ENCODE results near the gene TMC1. TPM values are rescaled to one million over a fixed set of nuclear protein-coding genes. Genes with fewer than 3 reads are reported as not detected.

The TMC1 gene
- total RNA-seq, 2 donors from 2014 or later, result 0.09 TPM; not detected in 1

DNA sequence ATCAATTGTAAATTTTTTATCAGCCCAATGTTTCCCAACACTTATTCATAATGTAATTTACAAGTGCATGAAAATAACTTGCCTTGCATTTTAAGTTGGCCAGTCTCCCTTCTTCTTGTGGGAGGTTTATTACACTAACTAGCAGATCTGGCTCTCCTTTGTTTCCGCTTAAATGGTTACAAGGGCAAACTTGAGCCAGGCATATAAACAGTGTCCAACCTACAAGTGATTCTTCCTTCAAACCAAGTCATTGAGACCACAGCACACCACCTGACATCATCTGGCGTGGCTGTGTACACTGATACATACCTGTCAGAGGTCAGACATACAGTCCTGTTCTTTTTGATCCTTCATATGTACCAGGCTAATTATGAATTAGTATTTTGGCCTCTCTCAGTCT is 351.3 kb downstream of the TMC1 start:
- H3K27ac Mint-ChIP-seq, result no peak overlapping the region
- H3K27me3 Mint-ChIP-seq (ENCODE audit: insufficient read depth), result peaks cover 2% of the 10 kb centered on the region
- H3K4me3 Mint-ChIP-seq, result no peak overlapping the region
- peaks cover 6% of the 10 kb centered on the region for H3K9me3 Mint-ChIP-seq
- H3K9ac ChIP-seq (ENCODE audit: extremely low read depth, low read length, poor library complexity, severe bottlenecking), result no peak overlapping the region
- H3K4me3 ChIP-seq (ENCODE audit: low read length), result no peak overlapping the region
- no peaks in the 10 kb centered on the region for H3K4me1 ChIP-seq (ENCODE audit: control insufficient read depth, insufficient read depth, low read length)
- H3K27ac ChIP-seq (ENCODE audit: low read depth, low read length), result no peak overlapping the region
- no peaks in the 10 kb centered on the region for H3K9me3 ChIP-seq (ENCODE audit: control insufficient read depth, low read length)
- H3K4me1 Mint-ChIP-seq, result peaks cover 12% of the 10 kb centered on the region
- TF ChIP-seq, protein P1, sequence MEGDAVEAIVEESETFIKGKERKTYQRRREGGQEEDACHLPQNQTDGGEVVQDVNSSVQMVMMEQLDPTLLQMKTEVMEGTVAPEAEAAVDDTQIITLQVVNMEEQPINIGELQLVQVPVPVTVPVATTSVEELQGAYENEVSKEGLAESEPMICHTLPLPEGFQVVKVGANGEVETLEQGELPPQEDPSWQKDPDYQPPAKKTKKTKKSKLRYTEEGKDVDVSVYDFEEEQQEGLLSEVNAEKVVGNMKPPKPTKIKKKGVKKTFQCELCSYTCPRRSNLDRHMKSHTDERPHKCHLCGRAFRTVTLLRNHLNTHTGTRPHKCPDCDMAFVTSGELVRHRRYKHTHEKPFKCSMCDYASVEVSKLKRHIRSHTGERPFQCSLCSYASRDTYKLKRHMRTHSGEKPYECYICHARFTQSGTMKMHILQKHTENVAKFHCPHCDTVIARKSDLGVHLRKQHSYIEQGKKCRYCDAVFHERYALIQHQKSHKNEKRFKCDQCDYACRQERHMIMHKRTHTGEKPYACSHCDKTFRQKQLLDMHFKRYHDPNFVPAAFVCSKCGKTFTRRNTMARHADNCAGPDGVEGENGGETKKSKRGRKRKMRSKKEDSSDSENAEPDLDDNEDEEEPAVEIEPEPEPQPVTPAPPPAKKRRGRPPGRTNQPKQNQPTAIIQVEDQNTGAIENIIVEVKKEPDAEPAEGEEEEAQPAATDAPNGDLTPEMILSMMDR (conservative IDR thresholded peaks at IDR 0.05), result no peak
- H3K27me3 ChIP-seq (ENCODE audit: control insufficient read depth, insufficient read depth, low read length, poor library complexity, severe bottlenecking), result no peaks in the 10 kb centered on the region
- DNase-seq, result no peak
- no peaks in the 10 kb centered on the region for H3K36me3 Mint-ChIP-seq (ENCODE audit: low read depth)
- H3K36me3 ChIP-seq (ENCODE audit: control insufficient read depth, insufficient read depth, low read length), result no peaks in the 10 kb centered on the region
- WGBS, 2 experiments (ENCODE audit: insufficient coverage in 1 of 2, insufficient read length in 1 of 2), result 88 to 100% methylated on average over 2 of the region's 2 CpGs

DNA sequence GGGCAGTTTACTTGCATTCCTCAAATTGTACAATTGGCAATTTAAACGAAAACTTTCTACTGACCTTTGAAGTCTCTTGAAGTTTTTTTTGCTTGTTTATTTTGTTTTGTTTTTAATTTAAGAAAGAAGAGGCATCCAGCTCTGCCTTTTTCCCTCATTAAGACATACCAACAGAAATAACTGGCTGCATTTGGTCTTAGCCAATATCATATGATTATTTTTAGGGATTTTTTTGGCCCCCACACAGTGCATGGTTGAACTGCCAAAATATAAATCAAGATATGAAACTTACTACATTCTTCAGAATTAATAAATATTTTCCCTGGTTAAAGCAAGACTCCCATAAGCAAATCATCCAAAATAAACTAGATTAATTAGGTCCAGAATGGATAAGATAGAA is 352.0 kb downstream of the TMC1 start:
- WGBS, 2 experiments (ENCODE audit: insufficient coverage in 1 of 2, insufficient read length in 1 of 2), result 100% methylated on average over 1 of the region's 1 CpG; no CpG with 5 or more reads in 1 of the 2 experiments
- H3K4me1 Mint-ChIP-seq, result peaks cover 12% of the 10 kb centered on the region
- peaks cover 4% of the 10 kb centered on the region for H3K9me3 Mint-ChIP-seq
- Histone ChIP-seq H3K9me3 (ENCODE audit: control insufficient read depth, low read length) (no peaks in the 10 kb centered on the region), H3K27ac (ENCODE audit: low read depth, low read length) (no peak overlapping the region), H3K9ac (ENCODE audit: extremely low read depth, low read length, poor library complexity, severe bottlenecking) (no peak overlapping the region), H3K27me3 (ENCODE audit: control insufficient read depth, insufficient read depth, low read length, poor library complexity, severe bottlenecking) (no peaks in the 10 kb centered on the region), H3K36me3 (ENCODE audit: control insufficient read depth, insufficient read depth, low read length) (no peaks in the 10 kb centered on the region), H3K4me3 (ENCODE audit: low read length) (no peak overlapping the region), H3K4me1 (ENCODE audit: control insufficient read depth, insufficient read depth, low read length) (no peaks in the 10 kb centered on the region)
- H3K27ac Mint-ChIP-seq, result no peak overlapping the region
- TF ChIP-seq, protein P1 (conservative IDR thresholded peaks at IDR 0.05), result no peak
- no peak for DNase-seq
- no peaks in the 10 kb centered on the region for H3K36me3 Mint-ChIP-seq (ENCODE audit: low read depth)
- H3K27me3 Mint-ChIP-seq (ENCODE audit: insufficient read depth), result no peaks in the 10 kb centered on the region
- no peak overlapping the region for H3K4me3 Mint-ChIP-seq

DNA sequence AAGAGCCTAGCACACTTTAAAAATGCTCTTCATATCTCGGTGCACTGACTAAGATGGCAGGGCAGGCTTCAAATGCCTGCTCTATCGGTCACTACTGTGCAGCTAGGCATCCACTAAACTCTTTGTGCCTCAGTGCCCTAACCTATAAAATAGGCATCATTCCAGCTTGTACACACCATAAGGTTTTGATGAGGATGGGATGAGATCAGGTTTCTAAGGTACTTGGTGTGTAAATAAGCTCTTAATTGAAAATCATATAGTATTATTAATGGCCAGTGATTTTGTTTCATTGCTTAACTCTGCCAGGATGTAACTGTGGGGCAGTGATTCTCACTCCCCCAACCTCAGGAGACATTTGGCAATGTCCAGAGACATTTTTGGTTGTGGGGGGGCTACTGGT is 352.9 kb downstream of the TMC1 start:
- Mint-ChIP-seq H3K27ac (no peak overlapping the region), H3K9me3 (peaks cover 9% of the 10 kb centered on the region), H3K27me3 (ENCODE audit: insufficient read depth) (no peaks in the 10 kb centered on the region), H3K4me3 (no peak overlapping the region), H3K36me3 (ENCODE audit: low read depth) (no peaks in the 10 kb centered on the region), H3K4me1 (peaks cover 11% of the 10 kb centered on the region)
- Histone ChIP-seq H3K4me3 (ENCODE audit: low read length) (no peak overlapping the region), H3K4me1 (ENCODE audit: control insufficient read depth, insufficient read depth, low read length) (no peaks in the 10 kb centered on the region), H3K36me3 (ENCODE audit: control insufficient read depth, insufficient read depth, low read length) (no peaks in the 10 kb centered on the region), H3K9ac (ENCODE audit: extremely low read depth, low read length, poor library complexity, severe bottlenecking) (no peak overlapping the region), H3K27ac (ENCODE audit: low read depth, low read length) (no peak overlapping the region), H3K9me3 (ENCODE audit: control insufficient read depth, low read length) (no peaks in the 10 kb centered on the region), H3K27me3 (ENCODE audit: control insufficient read depth, insufficient read depth, low read length, poor library complexity, severe bottlenecking) (no peaks in the 10 kb centered on the region)
- no peak for DNase-seq
- TF ChIP-seq, protein P1 (conservative IDR thresholded peaks at IDR 0.05), result no peak
- WGBS, 2 experiments (ENCODE audit: insufficient coverage in 1 of 2, insufficient read length in 1 of 2), result 94% methylated on average over 2 of the region's 2 CpGs
